ENCODE results near the gene RNF157. TPM values are rescaled to one million over a fixed set of nuclear protein-coding genes. Genes with fewer than 3 reads are reported as not detected.

RNF157 gene
- total RNA-seq, 1 experiment from 2014 or later: 0.86 TPM

DNA sequence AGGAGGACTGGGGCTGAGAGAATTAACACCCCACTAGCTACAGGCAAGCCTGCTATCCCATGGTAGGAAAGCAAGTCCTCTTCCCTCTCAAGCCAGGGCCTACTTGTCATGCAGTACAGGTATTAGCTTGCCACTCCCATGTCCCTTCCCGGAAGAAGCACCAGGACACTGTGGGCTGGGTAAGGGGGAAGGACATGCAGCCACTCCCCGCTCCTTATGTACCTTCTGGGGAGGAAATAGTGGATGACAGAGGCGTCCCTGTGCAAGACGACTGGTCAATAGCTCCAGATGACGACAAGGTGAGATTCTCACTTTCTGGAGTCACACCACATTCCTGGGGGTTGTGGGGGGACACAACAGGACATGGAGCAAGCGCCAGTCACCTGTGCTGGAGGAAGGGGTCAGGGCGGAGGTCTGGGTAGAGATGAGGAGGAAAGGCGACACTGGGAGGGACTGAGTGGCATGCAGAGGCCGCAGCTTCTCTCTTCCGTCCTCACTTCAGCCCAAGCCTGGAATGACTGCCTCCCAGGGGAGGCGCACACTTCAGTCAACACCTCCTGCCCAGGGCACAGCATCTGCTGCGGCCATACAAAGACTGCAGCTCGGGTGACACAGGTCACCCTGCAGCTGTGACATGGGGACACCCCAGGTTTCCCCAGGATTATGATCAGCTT, 84.2 kb downstream of the RNF157 start (continued):
- TF ChIP-seq EZH2phosphoT487 (IDR thresholded peaks at IDR 0.05; ENCODE audit: borderline replicate concordance) (no peak), POLR2A (IDR thresholded peaks at IDR 0.05; ENCODE audit: borderline replicate concordance, extremely low read depth, insufficient read depth, insufficient read length) (no peak)

DNA sequence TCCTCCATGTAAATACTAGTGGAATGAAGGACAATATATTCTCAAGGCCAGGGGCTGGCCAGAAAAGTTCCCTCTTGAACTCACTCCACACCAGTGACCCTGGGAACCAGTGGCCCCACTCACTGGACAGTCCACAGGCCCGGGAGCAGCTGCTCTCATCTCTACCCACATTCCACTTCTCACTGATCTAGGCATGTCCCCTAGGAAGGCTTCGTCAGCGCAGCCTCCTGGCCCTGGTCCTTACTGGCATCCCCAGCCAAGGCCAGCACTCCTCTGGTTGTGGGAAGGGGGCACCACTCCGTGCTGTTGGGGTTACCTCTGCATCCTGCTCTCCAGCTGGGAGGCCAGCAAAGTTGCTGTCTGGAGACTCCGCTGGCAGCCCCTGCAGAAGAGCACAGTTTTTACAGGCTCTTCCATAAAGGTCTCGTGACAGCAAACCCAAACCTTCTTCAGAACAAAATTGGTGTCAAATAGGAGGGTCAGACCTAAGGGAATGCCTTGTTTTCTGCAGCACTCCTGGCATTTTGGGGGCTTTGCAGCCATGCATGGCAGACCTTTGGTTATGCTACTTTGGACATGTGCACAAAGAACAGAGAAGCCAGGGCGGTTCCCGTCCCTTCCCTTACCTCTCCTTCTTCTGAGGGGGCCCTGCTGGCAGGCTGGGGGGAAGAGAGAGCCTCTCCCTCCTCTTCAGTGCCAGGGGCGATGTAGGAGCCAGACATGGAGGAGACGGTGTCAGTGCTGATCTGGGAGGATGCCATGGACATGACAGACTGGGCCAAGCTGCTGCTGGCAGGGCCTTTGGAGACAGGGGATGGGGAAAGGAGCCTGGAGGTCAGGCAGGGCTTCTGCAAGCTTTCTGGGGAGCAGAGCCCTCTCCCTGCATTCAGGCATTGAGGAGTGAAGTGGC, 85.1 kb downstream of the RNF157 start:
- no TSS peak for BruUV-seq (replicated peaks)
- ChIA-PET POLR2A (no interaction called here), RAD21 (ENCODE audit: low non-redundant PET in 1 of 2, low total read pairs in 2 of 2, uncharacterized antibody in 2 of 2, unreplicated experiment in 2 of 2) (no interaction called here), CTCF (no interaction called here)
- Histone ChIP-seq H3K9ac (ENCODE audit: low read length) (no peak overlapping the region), H3K27me3 (ENCODE audit: insufficient read depth, low read length) (no peaks in the 10 kb centered on the region), H3K79me2 (ENCODE audit: insufficient read depth, low read length) (no peaks in the 10 kb centered on the region), H3K9me2 (ENCODE audit: insufficient read depth) (no peaks in the 10 kb centered on the region), H3K9me3 (ENCODE audit: control insufficient read depth in 1 of 2, insufficient read depth in 1 of 2, low read depth in 1 of 2, low read length in 2 of 2) (no peaks in the 10 kb centered on the region), H3K4me3 (replicated peaks in 1 of 2; ENCODE audit: low read depth in 1 of 2, low read length in 2 of 2) (no peak overlapping the region), H2AFZ (ENCODE audit: low read depth, low read length, poor library complexity, severe bottlenecking) (no peak overlapping the region), H3K36me3 (ENCODE audit: control insufficient read depth in 1 of 2, insufficient read depth in 2 of 2, low read length in 2 of 2) (no peaks in the 10 kb centered on the region), H4K20me1 (ENCODE audit: insufficient read depth) (no peaks in the 10 kb centered on the region), H3K4me1 (ENCODE audit: control insufficient read depth in 1 of 2, insufficient read depth in 2 of 2, low read length in 2 of 2) (no peaks in the 10 kb centered on the region), H3K4me2 (ENCODE audit: low read length) (no peak overlapping the region), H3K27ac (ENCODE audit: low read depth, low read length) (no peak overlapping the region)
- TF ChIP-seq JUND (IDR thresholded peaks at IDR 0.05): no peak
- TF ChIP-seq CBX3 (IDR thresholded peaks at IDR 0.05; ENCODE audit: low read depth): no peak
- no peak for TF ChIP-seq YY1 (IDR thresholded peaks at IDR 0.05; ENCODE audit: extremely low read depth, insufficient replicate concordance, low read depth, low read length)
- no peak for TF ChIP-seq ZNF274 (IDR thresholded peaks at IDR 0.05; ENCODE audit: low read depth, low read length)
- TF ChIP-seq, protein P1, sequence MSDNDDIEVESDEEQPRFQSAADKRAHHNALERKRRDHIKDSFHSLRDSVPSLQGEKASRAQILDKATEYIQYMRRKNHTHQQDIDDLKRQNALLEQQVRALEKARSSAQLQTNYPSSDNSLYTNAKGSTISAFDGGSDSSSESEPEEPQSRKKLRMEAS (IDR thresholded peaks at IDR 0.05): no peak
- intact Hi-C loops (cut with micrococcal nuclease): no loop called here
- ATAC-seq: no peak
- no peak for DNase-seq (ENCODE audit: low read depth, low spot score)

Data from HCT116 (cell line).